ENCODE data around the gene GSTO2.

GSTO2 gene

GRCh38 chr10:104259999-104260774 lies 8.8 kb upstream of the GSTO2 start:
- Histone ChIP-seq H3K27ac (ENCODE audit: low read length) (no peak overlapping the region), H3K4me2 (ENCODE audit: insufficient read depth, low read length) (no peak overlapping the region), H3K36me3 (ENCODE audit: insufficient read depth, low read length) (peaks cover 83% of the 10 kb centered on the region)

GRCh38 chr10:104260775-104261115 lies 8.2 kb upstream of the GSTO2 start:
- H3K4me3 ChIP-seq (ENCODE audit: low read depth in 1 of 2, low read length in 2 of 2) = no peak overlapping the region
- H3K36me3 ChIP-seq (ENCODE audit: insufficient read depth, low read length) = peaks cover 88% of the 10 kb centered on the region
- no peak for ATAC-seq (ENCODE audit: insufficient read depth, low read depth)
- TF ChIP-seq EZH2 (IDR thresholded peaks at IDR 0.05; ENCODE audit: borderline replicate concordance, low read depth, low read length, severe bottlenecking) (no peak), CTCF (IDR thresholded peaks at IDR 0.05; ENCODE audit: borderline replicate concordance, extremely low read depth, low read length, poor library complexity, severe bottlenecking) (no peak)
- DNase-seq = no peak
- H3K27ac ChIP-seq (ENCODE audit: low read length) = no peak overlapping the region
- peaks cover 90% of the 10 kb centered on the region for H3K79me2 ChIP-seq (ENCODE audit: insufficient read depth, low read length)
- H4K20me1 ChIP-seq (ENCODE audit: insufficient read depth, low read length) = peaks cover 17% of the 10 kb centered on the region; the same call in 1 of the 2 replicates
- H3K9ac ChIP-seq (ENCODE audit: low read depth, low read length) = no peak overlapping the region
- peaks cover 41% of the 10 kb centered on the region for H3K4me1 ChIP-seq (ENCODE audit: insufficient read depth, low read length)
- no peaks in the 10 kb centered on the region for H3K9me3 ChIP-seq (ENCODE audit: insufficient read depth, low read length, severe bottlenecking)
- no peak overlapping the region for H3K4me2 ChIP-seq (ENCODE audit: insufficient read depth, low read length)
- H3K27me3 ChIP-seq (ENCODE audit: insufficient read depth, low read length, poor library complexity) = no peaks in the 10 kb centered on the region
- H2AFZ ChIP-seq (ENCODE audit: low read depth, low read length) = no peak overlapping the region

More at GRCh38 chr10:104259999-104260774, 8.8 kb upstream of the GSTO2 start:
- Histone ChIP-seq H3K79me2 (ENCODE audit: insufficient read depth, low read length) (peaks cover 90% of the 10 kb centered on the region), H4K20me1 (ENCODE audit: insufficient read depth, low read length) (peaks cover 17% of the 10 kb centered on the region; the same call in 1 of the 2 replicates), H3K4me3 (ENCODE audit: low read depth in 1 of 2, low read length in 2 of 2) (no peak overlapping the region), H3K27me3 (ENCODE audit: insufficient read depth, low read length, poor library complexity) (no peaks in the 10 kb centered on the region), H3K9me3 (ENCODE audit: insufficient read depth, low read length, severe bottlenecking) (no peaks in the 10 kb centered on the region), H2AFZ (ENCODE audit: low read depth, low read length) (no peak overlapping the region), H3K9ac (ENCODE audit: low read depth, low read length) (no peak overlapping the region), H3K4me1 (ENCODE audit: insufficient read depth, low read length) (peaks cover 40% of the 10 kb centered on the region)
- DNase-seq (no peak), ATAC-seq (ENCODE audit: insufficient read depth, low read depth) (no peak)
- TF ChIP-seq CTCF (IDR thresholded peaks at IDR 0.05; ENCODE audit: borderline replicate concordance, extremely low read depth, low read length, poor library complexity, severe bottlenecking) = no peak
- TF ChIP-seq EZH2 (IDR thresholded peaks at IDR 0.05; ENCODE audit: borderline replicate concordance, low read depth, low read length, severe bottlenecking) = no peak

DNA sequence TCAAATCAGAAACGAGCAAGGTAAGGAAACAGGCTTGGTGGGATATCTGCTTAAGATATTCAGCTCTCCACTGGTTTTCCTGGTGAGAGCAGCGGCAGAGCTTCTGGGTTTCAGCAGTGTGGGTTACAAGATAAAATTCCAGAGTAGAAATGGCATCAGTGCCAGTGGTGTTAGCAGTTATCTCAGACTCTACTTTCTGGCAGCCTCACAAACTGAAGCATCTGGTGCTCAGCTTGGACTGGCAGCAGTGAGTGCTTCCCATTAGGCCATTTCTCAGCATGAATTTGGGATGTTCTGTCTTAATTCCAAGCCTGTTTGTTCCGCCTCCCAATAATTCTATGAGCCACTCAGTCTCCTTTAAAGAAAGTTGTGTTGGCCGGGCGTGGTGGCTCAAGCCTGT lies 6.9 kb upstream of the GSTO2 start:
- no peak overlapping the region for H3K4me3 ChIP-seq (ENCODE audit: low read depth in 1 of 2, low read length in 2 of 2)
- no peak for TF ChIP-seq EZH2 (IDR thresholded peaks at IDR 0.05; ENCODE audit: borderline replicate concordance, low read depth, low read length, severe bottlenecking)
- TF ChIP-seq CTCF (IDR thresholded peaks at IDR 0.05; ENCODE audit: borderline replicate concordance, extremely low read depth, low read length, poor library complexity, severe bottlenecking) = no peak
- peaks cover 97% of the 10 kb centered on the region for H3K36me3 ChIP-seq (ENCODE audit: insufficient read depth, low read length)
- peaks cover 15% of the 10 kb centered on the region; the same call in 1 of the 2 replicates for H4K20me1 ChIP-seq (ENCODE audit: insufficient read depth, low read length)
- H3K4me2 ChIP-seq (ENCODE audit: insufficient read depth, low read length) = no peak overlapping the region
- H3K27ac ChIP-seq (ENCODE audit: low read length) = no peak overlapping the region
- H3K79me2 ChIP-seq (ENCODE audit: insufficient read depth, low read length) = peaks cover 88% of the 10 kb centered on the region
- H2AFZ ChIP-seq (ENCODE audit: low read depth, low read length) = no peak overlapping the region
- H3K4me1 ChIP-seq (ENCODE audit: insufficient read depth, low read length) = peaks cover 41% of the 10 kb centered on the region
- H3K9ac ChIP-seq (ENCODE audit: low read depth, low read length) = no peak overlapping the region
- no peaks in the 10 kb centered on the region for H3K27me3 ChIP-seq (ENCODE audit: insufficient read depth, low read length, poor library complexity)
- no peaks in the 10 kb centered on the region for H3K9me3 ChIP-seq (ENCODE audit: insufficient read depth, low read length, severe bottlenecking)
- no peak for ATAC-seq (ENCODE audit: insufficient read depth, low read depth)
- DNase-seq = no peak
